Measurements from ENCODE around the gene DNAJB6.

The DNAJB6 gene

DNA sequence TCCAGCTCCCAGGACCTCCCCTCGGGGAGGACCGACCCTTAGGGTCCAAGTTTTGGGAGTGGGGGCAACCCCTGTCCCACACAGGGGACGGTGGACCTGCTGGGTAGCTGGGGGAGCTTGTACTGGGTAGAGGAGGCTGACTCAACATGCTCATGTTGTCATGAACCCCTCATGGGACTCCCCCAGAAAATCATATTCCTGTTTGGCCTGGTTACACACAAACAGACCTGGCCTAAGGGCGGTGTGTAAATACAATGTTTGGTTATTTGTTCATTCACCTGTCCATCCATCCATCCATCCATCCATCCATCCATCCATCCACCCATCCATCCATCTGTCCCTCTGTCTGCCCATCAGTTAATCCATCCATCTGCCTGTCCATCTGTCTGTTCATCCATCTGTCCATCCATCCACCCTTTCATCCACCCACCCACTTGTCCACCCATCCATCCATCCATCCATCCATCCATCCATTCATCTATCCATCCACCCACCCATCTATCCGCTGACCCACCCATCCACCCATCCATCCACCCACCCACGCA, 92.9 kb downstream of the DNAJB6 start:
- no peak for DNase-seq

DNA sequence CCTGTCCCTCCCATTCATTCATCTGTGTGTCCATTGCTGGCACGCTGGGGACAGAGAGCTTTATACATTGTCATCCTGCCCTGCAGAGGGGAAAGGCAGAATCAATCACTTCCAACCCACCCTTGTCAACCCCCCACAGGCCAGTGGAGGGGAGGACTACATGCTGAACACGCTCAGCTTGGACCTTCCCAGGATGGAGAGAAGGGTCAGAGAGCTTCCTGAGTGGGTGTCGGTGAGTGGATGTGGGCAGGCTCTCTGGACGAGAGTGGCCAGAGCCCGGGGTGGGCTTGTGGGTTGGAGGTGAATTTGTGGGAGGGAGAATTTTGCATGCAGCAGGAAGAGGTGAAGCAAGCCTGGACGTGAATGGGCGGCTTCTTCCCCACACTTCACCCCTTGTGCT, 93.9 kb downstream of the DNAJB6 start:
- DNase-seq: no peak

DNA sequence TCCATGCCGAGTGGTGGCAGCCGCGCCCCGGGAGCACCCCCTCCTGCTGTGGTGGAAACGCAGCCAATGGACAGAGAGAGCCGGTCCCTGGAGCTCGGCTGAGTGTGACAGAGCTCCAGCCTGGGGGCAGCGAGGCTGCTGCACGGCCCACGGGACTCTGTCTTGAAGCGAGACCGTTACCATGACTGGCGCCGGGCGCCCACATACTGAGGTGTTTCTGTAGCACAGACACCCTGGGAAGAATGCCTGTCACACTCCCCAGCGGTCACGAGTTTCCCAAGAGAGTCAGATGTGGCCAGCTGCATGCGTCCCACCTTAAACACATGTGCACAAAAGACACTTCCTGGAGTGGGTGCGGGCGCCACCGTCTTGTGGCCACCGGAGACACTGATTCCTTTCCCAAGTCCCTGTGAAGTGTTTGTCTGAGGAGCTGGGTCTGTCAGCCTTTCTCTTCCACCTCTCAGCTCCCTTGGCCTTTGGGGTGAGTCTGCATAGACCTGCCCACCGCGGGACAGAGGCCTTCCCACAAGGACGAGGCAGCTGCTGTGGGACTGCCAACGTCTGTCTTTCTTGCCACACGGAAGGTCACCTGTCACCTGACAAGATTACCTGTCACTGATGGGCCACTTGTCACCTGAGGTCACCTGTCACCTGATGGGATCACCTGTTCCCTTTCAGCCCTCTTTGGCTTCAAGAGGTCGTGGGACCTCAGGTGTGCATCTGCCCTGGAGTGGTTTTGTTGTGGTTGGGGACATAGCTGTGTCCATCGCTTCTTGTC, 94.6 kb downstream of the DNAJB6 start:
- DNase-seq: no peak

DNA sequence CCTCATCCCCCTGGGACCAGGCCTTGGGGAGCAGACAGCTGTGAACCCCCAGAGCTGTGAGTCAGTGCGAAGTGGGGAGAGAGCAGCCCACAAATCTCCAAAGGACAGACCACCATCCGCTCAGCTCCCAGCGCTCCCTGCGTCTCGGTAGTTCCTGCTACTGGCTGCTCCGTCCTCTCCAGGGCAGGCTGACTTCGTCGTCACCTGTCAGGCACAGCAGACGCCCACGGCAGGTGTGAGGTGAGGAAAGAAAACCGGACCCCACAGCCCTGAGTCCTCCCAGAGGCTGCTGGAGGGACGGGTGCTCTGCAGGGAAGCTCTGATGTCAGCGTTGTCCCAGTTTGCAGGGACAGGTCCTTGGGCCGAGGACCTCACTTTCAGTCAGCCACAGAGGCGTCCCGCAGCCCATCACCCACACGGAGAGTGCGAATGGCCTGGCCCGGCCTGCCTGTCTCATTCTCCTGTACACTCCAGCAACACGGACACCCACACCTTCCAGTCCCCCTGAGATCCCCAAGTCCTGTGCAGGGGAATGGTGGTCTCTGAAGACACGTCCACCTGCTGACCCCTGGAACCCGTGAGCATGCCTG, 95.2 kb downstream of the DNAJB6 start:
- no peak for DNase-seq

DNA sequence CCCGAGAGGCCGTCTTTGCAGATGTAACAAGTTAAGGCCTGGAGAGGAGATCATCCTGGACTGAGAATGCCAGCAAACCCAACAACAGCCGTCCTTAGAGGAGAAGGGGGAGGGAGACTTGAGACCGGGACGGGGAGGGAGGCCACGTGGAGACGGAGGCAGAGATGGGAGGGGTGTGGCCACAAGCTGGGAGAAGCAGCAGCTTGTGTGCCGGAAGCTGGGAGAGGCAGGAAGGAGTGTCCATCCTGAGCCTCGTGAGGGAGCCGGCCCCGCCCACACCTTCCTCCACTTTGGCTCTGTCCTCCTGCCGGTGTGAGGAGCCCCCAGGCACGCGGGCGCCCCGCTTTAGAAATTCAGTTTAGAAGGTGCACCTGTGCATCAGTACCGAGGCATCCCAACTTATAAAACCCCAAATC, 95.7 kb downstream of the DNAJB6 start:
- no peak for DNase-seq

DNA sequence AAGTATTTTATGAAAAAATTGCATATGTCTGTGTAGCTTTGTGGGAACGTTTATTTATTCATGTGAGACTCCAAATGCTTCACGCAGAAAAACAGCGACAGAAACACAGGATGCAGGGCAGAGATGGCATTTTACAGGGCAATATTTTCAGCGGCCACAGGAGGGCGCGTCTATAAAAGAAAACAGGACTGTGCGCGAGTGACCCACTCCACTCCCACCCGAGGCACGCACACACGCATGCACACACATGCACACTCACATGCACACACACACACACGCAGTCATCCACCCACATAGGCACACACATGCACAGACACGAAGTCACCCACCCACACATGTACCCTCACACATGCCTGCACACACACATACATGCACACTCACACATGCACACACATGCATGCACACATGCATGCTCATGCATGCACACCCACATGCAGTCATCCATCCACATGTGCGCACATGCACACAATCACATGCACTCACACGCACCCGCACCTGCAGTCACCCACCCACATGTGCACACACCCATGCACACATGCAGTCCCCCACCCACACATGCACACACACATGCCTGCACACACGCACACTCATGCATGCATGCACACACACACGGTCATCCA, 96.3 kb downstream of the DNAJB6 start:
- peak; percentile 87 for DNase-seq

DNA sequence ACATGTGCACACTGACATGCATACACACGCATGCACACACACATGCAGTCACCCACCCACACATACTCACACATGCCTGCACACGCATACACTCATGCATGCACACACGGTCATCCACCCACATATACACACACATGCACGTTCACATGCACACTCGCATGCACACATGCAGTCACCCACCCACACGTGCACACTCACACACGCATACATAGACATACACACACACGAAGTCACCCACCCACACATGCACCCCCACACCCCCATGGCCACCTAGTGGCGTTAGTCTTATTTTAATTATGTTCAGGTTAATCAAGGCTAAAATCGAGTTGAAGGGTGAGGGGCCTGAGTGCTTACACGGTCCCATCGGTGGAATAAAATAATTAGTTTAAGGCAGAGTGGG, 96.8 kb downstream of the DNAJB6 start:
- DNase-seq: no peak

DNA sequence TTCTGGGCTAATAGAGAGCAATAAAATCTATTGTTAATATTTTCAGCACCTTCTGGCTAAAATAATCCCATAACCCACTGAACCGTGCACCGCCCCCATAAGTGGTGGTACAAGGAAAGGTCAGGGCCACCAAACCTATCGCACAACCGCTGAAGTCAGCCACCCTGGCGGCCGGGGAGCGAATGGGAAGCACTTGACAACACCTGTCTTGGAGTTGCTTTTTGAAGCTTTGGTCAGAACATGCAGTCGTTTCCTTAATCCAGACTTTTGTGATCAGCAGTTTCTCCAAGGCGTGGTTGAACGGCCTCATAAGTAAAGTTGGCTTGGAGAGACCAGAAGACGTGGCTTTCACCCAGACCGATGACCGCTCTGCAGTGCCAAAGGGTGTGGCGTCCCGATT, 97.4 kb downstream of the DNAJB6 start:
- DNase-seq: no peak

DNA sequence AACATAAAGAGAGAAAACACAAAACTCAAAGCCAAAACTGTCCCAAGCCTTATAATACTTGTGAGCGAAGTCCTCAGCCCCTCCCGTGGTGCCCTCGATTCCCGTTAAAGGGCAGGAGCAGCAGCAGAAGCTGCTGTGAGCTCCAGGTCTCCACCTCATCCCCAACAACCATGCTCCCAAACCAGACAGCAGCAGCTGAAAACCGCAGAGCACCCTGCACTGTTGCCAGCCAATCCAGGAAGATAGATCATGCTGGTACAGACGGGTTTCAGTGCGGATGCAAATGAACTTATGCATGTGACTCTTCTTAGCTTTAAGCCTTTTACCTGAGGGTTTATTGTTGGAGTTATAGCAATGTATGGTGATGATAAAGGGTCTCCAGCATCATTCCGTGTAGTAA, 97.9 kb downstream of the DNAJB6 start:
- DNase-seq: no peak

DNA sequence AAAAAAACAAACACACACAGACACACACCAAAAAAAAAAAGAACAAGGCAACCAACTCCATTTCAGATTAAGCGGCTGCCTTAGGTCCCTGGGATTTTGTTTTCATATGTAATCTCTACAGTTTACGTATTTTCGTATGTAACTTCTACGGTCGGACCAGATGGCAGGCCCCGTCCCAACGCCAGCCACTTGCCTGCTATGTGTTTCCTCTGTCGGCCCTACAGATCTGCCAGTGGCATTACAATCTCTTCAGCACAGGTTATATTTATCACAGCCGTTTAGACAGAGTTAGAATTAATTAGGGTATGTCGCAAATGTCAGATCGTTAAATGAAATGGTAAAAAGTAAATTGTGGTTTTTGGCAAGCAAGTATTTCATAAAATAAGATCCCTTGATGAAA, 99.3 kb downstream of the DNAJB6 start:
- DNase-seq: no peak

DNA sequence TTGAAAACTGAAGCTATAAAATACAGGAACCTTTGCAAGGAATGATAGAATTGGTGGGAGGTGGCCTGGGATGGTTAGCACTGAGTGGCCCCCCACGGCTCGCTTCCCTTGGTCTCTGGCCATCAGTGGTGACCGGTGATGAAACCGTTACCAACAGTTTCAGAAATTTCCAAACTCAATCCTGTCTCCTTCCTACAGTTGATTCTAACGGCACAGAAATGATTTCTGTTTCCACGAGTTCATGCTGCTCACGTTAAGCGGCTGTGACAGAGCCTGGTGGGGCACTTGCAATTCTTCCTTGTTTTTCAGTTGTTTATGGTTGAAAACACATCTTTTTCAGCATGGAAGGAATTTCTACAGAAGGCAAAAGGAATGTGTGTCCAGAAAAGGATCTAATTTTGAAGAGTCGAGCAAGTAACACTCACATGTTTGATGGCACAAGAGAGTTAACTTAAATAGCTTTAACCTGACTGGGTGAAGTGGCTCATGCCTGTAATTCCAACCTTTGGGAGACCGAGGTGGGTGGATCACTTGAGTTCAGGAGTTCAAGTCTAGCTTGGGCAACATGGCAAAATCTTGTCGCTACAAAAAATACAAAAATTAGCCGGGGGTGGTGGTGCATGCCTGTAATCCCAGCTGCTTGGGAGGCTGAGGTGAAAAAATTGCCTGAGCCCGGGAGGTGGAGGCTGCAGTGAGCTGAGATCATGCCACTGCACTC, 100.1 kb downstream of the DNAJB6 start:
- DNase-seq: no peak

DNA sequence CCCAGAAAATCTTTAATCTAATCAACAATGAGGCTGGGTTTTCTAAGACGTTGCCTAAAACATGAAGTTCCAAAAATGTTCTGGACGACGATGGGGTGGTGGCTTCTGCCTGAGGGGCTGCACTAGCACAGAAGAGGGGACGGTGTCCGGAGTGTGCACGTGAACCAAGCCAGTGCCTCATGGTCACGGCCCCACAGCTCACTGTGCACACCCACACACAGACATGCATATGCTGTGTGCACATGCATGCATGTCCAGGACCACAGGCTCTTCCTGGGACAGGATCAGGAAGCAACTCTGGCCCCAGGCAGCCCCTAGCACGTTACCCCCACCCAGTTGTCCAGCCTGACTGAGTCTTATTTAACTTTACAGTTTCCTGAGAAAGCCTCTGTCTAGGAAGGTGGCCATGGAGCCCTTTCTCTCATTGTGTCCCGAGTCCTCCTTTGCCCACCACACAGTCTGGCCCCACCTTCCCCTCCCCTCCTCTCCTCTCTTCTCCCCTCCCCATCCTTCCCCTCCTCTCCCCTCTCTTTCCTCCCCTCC, 100.8 kb downstream of the DNAJB6 start:
- no peak for DNase-seq

DNA sequence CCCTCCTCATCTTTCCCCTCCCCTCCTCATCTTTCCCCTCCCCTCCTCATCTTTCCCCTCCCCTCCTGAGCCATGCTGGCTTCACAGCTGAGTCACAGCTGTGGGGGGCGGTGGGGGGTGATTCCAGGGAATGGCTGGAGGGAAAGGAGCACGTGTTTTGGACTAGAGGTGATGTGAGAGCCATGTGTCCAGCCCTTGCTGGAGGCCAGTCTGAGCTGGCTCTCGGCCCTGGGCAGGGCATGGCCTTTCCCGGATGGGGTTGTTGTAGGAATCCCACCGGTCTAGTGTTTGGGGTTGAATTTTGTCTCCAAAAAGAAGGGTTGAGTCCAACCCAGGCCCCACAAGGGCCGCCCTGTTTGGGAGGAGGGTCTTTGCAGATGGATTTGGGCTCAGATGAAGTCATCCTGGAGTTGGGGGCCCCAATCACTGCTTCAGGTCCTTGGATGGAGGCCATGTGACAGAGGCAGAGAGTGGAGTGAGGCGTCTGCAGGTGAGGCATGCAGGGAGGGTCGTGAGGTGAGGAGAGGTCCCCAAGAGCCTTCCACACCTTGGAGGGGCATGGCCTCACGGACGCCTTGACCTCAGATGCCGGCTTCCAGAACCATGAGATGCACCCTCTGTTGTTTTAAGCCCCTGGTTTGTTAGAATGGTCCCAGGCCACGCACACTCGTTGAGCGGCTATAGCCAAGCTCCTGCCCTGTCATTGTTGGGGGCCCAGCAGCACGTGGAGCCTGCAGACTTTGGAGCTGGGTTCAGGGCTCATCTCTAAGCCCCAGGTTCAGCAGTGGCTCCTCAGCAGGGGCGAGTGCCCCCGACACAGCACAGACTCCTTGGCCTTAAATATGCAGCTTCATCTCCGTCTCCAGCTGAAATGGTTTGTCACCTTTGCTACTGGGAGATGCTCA, 101.6 kb downstream of the DNAJB6 start:
- no peak for DNase-seq

DNA sequence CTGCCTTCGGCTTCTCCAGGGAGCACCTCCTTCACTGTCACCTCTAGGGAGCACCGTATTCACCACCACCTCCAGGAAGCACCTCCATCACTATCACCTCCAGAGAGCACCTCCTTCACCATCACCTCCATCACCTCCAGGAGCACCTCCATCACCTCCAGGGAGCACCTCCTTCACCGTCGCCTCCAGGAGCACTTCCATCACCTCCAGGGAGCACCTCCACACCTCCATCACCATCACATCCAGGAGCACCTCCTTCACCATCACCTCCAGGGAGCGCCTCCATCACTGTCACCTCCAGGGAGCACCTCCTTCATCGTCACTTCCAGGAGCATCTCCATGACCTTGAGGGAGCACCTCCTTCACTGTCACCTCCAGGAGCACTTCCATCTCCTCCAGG, 102.3 kb downstream of the DNAJB6 start:
- no peak for DNase-seq

DNA sequence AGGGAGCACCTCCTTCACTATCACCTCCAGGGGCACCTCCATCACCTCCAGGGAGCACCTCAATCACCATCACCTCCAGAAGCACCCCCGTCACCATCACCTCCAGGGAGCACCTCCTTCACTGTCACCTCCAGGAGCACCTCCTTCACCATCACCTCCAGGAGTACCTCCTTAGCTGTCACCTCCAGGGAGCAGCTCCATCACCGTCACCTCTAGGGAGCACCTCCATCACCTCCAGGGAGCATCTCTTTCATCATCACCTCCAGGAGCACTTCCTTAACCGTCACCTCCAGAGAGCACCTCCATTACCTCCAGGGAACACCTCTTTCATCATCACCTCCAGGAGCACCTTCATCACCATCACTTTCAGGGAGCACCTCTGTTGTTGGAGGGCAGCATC, 103.0 kb downstream of the DNAJB6 start:
- DNase-seq: no peak

DNA sequence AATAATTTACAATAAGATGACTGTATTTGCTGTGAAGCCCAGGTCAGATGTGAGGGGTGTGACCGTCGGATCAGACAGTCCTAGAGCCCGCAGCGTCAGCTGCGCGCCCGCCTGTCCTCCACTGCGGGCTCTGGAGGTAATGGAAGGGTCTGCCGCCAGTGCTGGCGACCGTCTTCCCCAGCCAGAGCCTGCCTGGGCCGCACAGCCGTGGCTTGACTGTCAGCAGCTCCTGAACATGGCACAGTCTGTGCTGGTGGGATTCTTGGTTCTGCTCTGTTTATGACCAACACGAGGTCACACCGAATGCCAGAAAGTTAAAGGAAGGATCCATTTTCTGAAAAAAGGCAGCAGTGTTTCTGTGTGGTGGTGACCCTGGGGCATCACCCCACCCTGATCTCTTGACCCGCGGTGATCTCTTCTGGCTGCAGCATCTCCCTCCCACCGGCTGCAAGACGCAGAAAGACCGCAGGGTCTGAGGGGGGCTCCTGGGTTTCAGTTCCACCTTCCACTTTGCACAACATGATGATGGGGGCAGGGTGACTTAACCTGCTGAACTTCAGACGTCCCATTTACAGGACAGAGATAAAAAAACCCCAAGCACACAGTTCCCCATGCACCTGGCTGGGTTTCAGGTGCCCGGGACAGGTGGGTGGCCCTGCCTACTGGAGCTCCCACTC, 103.7 kb downstream of the DNAJB6 start:
- DNase-seq: no peak

DNA sequence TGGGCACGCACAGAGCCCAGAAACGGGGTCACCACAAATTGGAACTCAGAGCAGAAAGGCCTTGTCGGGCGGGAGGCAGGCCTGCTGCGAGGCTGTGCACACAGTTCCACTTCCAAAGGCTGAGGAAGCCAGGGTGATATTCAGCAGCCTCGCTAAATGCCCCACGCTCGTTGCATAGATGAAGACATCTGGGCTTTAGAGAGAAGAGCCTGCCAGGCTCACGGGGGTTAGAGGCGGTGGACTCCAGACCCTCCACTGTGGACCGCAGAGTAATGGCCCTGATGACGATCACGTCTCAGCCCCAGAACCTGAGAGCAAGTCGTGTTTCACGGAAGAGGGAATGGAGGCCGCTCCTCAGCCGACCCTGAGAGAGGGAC, 104.2 kb downstream of the DNAJB6 start:
- no peak for DNase-seq

DNA sequence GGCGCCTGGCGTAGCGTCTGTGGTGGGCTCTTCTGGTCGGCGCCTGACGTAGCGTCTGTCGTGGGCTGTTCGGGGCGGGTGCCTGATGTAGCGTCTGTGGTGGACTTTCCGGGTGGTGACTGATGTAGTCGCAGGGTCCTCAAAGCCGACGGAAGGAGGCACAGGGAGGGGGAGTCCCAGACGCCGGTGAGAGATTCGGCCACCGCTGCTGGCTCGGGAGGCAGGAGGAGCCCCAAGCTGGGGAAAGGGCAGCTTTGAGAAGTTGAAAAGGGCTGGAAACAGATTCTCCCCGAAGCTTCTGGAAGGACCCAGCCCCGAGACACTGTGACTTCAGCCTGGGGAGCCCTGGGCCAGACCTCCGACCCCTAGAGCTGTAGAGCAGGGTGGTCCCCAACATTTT, 105.7 kb downstream of the DNAJB6 start:
- DNase-seq: no peak

DNA sequence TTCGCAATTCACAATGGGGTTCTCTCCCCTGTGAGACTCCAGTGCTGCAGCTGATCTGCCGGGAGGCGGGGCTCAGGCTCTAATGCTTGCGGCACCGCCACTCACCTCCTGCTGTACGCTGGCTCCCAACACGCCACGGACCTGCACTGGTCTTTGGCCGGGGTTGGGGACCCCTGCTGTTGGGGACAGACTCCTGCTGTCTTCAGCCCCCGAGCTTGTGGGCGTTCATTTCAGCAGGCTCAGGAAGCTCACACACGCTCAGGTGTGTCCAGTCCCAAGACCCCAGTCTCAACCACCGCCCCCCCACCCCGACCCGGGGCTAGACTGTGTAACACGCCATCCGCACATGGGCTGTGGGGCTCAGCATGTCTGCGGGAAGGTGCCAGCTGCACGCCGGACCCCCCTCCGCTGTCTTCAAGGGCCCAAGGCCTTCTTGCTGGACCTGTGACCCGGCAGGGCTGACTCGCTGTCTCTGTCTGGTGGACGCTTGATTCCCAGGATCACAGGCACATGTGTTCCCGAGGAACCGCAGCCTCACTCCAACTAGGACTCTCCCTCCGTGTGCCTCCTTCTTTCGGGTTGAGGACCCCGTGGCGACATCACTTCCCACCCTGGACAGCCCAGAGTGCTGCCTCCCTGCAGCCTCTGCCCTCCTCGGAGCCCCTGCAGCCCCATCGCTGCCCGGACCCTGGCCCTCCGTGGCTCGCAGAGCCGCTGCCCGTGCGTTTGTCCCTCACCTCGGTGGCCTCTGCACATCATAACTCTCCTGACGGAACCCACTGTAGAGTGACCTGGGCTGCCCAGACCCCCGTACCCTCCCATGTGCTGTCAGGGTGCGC, 106.4 kb downstream of the DNAJB6 start:
- no peak for DNase-seq

DNA sequence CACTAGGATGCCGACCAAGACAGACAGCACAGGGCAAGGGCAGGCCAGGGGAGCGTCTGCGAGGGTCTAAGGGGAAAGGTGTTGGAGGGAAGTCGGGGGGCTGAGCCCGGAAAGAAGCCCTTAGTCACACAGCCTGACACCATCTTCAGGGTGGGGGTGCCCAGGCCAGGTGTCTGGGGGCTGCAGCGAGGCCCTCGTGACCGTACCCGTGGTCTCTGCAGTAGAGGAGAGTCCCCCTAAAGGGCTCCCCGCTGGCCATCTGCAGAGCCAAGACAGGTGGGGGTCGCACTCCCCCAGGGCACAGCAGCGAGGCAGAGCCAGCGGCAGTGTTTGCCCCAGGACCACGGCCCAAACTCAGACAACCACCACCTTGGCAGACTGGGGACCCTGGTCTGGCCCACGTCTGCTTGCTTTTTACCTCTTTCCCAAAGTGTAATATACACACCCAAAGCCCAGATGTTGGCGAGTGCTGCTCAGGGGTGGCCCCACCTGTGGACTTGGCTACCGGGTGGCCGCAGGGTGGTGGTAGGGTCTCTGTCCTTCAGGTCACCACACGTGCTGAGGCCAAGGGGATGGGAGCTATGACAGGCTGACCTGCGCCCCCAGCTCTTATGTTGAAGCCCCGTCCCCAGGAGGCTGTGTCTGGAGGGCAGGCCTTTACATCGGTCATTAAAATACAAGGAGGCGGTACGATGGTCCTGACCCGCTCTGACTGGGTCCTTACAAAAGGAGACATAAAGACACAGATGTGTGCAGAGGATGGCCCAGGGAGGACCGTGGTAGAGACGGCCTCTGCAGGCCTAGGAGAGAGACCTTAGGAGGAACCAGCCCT, 107.4 kb downstream of the DNAJB6 start:
- DNase-seq: no peak
